ENCODE data around the gene TSPAN4.

The TSPAN4 gene

DNA sequence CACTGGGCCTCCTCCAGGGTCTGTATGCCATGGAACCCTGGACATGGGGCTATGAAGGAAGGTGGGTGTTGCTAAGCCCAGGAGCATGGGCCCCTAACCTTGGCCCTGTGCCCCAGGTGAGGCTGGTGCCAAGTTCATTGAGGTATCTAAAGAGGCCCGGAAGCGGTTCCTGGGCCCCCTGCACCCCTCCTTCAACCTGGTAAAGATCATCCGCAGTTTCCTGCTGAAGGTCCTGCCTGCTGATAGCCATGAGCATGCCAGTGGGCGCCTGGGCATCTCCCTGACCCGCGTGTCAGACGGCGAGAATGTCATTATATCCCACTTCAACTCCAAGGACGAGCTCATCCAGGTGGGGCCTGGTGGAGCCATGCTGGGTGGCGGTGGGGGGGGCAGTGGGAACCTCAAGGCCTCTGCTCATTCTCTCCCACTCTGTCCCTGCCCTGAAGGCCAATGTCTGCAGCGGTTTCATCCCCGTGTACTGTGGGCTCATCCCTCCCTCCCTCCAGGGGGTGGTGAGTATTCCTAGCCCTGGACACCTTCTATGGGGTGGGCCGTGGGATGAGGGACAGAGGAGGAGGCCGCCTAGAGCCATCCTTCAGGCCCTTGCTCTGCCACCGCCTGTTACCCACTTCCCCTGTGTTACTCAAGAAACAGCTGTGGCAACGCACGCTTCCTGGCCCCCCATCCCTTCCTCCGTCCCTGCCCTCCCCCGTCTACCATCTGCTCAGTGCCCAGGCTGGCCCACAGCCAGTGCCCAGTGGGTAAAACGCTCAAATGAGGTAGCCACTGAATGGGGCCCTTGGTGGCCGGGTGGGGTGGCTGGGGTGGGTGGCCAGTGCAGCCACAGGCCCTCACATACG, 20.9 kb upstream of the TSPAN4 start:
- DNase-seq: peak in 9 of 51 donors; percentile 12 to 46 (median 20)

DNA sequence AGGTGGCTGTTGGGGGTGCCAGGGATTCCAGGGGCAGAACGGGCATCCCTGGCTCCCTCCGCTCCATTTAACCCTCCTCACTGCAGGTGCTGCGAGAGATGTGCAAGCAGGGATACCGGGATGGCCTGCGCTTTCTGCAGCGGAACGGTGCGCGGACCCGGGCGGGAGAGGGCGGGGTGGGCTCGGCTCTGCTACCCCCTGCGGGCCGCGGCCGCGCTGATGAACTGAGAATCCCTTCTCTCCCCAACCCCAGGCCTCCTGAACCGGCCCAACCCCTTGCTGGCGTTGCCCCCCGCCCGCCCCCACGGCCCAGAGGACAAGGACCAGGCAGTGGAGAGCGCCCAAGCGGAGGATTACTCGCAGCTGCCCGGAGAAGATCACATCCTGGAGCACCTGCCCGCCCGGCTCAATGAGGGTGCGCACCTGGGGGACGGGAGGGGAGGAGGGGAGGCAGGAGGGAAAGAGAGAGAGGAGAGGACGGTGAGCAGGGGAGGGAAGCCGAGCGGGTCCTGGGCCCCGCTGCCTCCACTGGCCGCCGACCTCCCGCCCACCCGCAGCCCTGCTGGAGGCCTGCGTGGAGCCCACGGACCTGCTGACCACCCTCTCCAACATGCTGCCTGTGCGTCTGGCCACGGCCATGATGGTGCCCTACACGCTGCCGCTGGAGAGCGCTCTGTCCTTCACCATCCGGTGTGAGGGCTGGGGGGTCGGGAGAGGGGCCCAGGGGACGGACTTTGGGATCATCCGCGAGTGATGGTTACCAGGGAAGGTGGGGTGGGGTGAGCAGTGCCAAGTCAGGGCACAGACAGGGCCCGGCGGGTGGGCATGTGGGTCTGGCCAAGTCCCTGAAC, 19.0 kb upstream of the TSPAN4 start:
- no peak for DNase-seq

DNA sequence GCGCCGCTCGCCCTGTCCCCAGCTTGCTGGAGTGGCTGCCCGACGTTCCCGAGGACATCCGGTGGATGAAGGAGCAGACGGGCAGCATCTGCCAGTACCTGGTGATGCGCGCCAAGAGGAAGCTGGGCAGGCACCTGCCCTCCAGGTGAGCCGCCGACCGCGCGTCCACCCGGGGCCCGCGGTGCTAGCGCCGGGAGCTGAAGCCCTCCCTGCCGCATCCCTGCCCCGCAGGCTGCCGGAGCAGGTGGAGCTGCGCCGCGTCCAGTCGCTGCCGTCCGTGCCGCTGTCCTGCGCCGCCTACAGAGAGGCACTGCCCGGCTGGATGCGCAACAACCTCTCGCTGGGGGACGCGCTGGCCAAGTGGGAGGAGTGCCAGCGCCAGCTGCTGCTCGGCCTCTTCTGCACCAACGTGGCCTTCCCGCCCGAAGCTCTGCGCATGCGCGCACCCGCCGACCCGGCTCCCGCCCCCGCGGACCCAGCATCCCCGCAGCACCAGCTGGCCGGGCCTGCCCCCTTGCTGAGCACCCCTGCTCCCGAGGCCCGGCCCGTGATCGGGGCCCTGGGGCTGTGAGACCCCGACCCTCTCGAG, 18.3 kb upstream of the TSPAN4 start:
- DNase-seq: peak in 19 of 51 donors; percentile 16 to 63 (median 38)

DNA sequence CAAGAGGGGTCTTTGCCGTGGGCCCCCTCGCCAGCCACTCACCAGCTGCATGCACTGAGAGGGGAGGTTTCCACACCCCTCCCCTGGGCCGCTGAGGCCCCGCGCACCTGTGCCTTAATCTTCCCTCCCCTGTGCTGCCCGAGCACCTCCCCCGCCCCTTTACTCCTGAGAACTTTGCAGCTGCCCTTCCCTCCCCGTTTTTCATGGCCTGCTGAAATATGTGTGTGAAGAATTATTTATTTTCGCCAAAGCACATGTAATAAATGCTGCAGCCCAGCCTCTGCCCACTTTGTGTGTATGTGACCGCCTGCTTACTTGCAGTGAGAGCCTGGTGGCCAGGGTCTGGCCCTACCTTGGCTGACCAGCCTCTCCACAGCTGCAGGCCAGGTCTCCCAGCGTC, 17.7 kb upstream of the TSPAN4 start:
- DNase-seq: no peak

DNA sequence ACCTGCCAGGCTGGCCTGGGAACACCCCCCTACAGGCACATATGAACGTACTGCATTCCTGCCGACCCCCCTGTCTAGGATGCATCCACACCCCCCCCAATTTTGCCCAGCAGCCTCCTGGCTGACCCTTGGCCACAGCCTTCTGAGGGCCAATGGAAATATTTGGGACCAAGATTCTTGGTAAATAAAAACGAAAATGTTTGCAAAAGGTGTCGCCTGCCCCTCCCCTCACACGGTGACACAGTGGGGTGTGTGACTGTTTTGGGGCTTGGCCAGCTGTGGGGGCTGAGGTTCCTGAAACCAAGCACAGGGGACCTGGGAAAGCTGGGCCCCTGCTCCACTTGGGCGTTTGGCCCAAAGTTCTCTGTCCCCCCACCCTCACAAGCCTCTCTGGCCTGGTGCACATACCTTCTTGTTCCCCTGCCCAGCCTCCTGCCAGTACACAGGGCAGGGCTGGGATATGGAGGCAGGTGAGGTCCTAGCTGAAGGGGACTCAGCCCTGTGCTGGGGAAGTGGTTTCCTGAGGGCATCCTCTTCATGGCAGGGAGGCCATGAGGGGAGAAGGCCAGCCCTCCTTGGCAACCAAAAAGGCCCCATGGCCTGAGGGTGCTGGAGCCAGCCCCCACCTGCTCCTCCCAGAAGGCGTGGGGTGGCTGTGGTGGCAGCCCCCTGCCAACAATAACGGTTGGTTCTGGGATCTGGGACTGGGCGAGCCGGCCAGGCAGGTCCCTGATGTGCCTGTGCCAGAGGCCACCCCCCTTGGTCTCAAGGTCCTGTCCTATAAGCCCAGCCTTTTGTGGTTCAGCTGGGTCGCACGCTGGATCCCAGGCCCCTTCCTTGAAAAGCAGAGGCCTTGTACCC, 17.1 kb upstream of the TSPAN4 start:
- no peak for DNase-seq

DNA sequence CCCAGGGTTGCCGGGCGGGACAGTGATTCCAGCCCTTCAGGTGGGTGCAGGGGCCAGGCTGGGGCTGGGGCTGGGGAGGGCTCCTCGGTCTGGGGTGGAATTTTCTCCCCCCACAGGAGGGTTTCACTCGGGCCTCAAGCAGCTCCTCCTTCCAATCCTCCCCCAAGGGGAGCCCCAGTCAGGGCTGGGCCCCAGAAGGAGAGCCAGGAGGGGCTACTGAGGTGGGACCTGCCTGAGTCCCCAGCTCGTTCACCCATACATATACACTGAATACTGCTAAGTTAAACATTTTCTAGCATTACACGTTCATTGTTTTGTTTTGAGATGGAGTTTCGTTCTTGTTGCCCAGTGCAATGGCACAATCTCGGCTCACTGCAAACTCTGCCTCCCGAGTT, 16.4 kb upstream of the TSPAN4 start:
- DNase-seq: no peak

DNA sequence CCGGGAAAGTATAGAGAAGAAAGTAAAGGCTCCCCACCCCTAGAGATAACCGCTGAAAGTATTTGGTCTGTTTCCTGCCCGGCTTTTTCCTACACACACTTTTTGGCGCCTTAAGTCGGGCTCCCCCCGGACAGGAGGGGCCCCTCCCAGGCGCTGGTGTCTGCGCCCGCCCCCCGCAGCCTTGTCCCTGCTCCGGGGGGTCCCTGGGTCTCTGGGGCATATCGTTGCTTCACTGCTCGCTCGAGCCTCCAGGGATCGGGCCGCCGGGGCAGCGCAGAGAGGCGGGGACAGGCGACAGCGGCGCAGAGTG, 15.9 kb upstream of the TSPAN4 start:
- no peak for DNase-seq

DNA sequence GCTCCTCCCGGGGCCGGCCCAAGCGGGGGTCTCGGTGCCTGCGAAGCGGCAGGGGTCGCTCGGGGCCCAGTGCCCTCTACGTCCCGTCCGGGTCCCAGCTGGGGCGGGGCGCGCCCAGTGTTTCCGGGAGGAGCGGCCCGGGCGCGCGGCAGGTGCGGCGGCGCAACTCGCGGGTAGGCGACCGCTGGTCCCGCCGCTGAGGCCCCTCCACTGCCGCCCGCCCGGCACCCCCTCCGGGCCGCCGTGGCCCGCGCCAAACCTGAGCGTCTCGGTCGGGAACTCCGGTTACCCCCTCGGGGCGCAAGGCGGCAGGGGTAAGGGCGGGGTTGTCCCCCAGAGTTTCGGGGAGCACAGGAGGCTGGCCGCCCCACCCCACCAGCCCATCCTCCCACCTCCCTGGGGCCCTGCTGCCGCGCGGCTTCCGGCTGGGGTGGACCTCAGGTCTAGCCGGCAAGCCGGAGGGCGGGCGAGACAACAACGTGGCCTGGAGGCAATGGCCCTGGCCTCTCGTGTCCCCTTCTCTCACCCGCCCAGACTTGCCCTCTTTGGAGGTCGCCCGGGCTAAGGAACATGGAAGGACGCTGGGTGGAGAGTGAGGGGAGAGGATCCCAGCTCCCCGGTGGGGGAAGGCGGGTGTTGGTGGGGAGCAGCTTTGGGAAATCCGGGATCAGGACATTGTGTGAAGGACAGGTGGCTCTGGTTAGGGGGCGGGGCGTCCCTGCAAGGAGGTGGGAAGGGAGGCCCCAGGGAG, 15.3 kb upstream of the TSPAN4 start:
- DNase-seq: no peak

DNA sequence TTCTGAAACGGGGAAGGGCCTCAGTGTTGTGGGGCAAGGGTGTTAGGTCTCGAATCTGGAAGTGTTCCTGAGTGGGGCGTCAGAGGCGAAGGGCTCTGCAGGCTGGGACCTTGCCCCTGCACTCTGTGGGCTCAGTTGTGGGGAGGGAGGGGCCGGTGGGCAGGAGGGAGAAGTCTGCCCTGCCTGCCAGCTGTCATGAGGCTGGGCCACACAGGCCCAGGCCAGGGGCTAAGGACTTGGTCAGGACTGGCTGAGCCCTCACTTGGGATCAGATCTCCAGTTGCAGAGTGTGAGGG, 14.8 kb upstream of the TSPAN4 start, which contains the start of gene CRACR2B:
CRACR2B (plus strand) TSS at position 23 of the 296 bp plus-strand sequence. CDS start 689 bp downstream, outside the sequence.
- DNase-seq: no peak

DNA sequence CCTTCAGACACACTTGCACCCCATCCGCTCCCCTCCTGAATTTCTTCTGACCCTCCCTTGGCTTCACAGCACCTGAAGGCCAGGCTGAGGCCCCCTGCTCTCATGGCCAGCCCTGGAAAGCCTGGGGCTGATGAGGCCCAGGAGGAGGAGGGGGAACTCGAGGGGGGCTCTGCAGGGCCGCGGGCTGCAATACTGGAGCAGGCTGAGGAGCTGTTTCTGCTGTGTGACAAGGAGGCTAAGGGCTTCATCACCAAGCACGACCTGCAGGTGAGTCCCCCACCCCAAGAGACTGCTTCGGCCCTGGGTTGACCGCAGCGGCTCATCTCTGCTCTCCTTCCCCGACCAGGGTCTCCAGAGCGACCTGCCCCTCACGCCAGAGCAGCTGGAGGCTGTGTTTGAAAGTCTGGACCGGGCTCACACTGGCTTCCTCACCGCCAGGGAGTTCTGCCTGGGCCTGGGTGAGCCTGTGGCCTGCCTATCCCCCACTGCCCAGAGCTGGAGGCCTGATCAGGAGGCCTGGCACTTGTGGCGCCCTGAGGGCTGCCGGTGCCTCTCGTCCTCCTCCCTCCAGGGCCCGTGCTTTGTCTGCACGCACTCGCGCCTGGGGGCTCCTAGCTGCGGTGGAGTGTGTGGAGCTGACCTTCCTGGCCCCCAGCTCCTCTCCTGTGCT, 14.0 kb upstream of the TSPAN4 start:
- no peak for DNase-seq

DNA sequence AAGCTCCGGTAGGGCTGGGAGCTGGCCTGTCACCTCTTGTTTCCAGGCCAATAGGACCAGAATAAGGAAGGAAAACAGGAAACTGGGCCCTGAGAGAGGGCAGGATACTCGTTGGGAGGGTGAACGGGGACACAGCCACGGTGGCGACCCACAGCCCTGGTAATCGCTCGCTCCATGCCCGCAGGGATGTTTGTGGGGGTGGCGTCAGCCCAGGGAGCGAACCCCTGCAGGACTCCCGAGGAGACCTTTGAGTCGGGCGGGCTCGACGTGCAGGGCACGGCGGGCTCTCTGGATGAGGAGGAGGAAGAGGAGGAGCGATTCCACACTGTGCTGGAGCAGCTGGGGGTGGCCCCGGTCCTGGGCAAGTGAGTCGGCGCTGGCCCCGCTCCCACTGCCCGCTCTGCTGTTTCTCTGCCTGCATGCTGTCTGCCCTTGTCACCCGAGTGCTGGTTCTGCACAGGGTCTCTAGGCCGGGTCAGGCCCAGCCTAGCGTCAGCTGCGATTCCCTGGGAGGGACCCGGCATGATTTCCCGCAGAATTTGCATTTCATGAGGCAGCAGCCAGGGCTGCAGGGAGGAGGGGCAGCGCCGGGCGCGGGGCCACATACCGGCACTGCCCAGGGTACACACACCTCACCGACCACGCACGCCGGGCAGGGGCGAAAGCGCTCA, 13.3 kb upstream of the TSPAN4 start:
- DNase-seq: no peak

DNA sequence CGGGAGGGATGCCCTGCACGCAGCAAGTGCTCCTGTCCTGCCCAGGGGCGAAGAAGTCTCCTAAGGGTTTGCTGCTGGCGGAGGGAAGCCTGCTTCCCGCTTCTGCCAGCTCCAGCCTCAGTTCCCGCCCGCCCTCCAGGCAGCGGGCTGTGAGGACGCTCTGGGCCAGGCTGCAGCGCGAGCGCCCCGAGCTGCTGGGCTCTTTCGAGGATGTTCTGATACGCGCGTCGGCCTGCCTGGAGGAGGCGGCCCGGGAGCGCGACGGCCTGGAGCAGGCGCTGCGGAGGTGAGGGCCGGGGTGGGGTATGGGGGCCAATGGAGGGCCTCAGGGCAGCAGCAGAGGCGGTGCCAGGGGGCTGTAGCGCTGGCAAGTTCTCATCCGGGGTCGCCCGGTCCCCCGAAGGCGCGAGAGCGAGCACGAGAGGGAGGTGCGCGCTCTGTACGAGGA, 12.8 kb upstream of the TSPAN4 start:
- no peak for DNase-seq

DNA sequence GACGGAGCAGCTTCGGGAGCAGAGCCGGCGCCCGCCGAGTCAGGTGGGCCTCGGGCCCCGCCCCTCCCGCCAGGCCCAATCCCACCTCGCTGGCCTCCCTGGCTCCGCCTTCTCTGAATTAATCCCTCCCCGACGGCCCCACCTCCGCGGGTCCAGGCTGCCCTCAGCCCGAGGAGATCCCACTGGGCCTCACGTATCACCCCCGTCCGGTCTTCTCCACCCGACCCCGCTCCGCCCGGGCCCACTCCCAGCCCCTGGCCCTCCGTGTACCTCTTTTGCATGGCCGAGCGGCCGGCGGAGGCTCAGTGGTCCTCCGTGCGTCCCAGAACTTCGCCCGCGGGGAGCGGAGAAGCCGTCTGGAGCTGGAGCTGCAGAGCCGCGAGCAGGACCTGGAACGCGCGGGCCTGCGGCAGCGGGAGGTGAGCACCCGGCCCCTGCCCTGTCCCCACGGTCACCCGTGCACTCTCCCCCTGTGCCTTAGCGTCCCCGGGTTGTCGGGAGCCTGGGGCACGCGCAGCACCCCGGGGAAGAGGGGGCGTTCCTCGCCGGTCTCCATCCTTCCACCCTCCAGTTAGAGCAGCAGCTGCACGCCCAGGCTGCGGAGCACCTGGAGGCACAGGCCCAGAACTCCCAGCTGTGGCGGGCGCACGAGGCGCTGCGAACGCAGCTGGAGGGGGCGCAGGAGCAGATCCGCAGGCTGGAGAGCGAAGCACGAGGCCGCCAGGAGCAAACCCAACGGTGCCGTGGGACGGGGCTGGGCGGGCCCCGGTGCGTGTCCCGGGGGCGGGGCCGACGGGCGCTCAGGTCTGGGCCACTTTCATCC, 12.1 kb upstream of the TSPAN4 start:
- peak in 16 of 51 donors; percentile 14 to 63 (median 46) for DNase-seq

DNA sequence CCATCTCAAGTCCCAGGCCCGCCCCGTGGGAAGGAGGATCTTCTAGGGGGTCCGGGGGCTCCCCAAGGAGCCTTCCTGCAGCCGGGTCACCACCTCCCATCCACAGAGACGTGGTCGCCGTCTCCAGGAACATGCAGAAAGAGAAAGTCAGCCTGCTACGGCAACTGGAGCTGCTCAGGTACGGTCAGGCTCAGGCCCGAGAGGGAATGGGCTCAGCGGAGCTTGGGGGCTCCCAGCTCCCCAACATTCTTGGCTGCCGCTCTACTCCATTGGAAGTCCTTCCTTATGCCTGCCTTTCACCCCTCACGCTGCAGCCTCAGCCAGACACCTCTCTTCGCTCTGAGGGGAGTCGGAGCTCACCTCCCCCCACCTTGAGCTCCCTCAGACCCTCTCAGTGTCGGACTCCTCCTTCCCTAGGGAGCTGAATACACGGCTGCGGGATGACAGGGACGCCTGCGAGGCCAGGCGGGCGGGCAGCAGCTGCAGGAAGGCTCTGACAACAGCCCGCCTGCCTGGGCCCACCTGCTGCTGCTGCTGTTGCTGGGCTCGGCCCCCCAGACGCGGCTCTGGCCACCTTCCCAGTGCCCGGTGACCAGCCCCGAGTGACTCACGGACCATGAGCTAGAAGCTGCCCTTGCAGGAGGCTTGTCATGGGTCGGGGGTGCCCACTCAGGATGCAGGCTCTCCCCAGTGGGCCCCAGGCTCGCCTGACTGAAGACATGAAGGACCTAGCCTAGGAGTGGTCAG, 11.4 kb upstream of the TSPAN4 start:
- DNase-seq: no peak

DNA sequence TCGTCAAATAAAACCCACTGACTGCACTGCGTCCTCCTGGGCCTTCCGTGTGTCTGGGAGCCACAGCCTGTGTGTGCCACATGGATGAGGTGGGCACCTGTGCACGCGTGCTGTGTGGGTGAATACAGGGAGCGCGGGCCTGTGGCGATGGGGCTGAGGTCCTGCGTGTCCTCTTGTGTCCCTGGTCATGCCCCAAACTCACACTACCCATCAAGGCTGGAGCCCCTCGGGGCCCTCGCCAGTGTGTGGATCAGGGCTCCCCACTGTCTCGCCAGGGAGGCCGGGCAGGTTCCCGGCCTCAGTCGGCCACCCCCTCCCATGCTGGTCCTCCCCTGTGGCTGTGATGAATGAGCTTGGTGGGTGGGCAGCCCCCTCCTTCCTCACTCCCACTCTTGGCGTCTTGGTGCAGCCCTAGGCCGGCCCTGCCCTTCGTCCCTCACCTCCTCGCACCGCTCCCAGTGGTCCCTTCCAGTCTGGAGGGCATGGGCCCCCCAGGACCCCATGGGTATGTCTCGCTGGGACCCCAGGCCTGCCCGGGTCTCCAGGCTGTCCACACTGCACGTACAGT, 10.6 kb upstream of the TSPAN4 start:
- DNase-seq: no peak

DNA sequence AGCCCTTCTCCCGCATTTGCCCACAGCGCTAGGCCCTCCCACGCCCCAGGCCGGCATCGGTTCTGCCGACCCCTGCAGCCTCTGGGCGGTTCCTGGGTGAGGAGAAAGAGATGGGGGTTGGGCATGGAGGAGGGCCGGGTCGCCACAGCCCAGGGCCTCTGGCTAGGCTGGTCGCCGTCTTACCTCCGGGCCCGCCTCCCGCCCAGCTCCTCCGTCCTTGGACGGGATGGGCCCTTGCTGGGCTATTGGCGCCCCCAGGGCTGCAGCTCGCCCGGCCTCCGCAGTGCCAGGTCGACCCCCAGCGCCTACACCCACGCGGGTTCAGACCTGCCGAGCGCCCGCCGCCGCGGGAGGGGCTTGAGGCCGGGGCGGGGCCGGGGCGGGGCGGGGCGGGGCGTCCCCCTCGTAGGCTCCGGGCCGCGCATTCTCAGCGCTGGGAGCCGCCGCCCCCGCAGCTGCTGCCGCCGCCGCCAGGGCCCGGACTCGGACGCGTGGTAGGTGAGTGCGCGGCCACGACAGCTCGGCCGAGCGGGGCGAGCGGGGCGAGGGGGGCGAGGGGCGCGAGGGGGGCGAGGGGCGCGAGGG, 10.0 kb upstream of the TSPAN4 start, which contains the start of gene CD151:
CD151 (plus strand) TSS at position 424 of the 585 bp plus-strand sequence. CDS start 3,118 bp downstream, outside the sequence.
- DNase-seq: peak in 4 of 51 donors; percentile 10 to 46 (median 42)

Measured in hypothalamus (tissue), 51 donors.